Retinal pigment epithelial cell (primary cell): ENCODE results near the gene STAM2.
"Not testable (repeated sequence)": the region's sequence is repeated elsewhere in the genome, so short reads cannot be mapped to it uniquely, and the experiment has no call there.

ENCODE experiments used
- DNase-seq: peaks from one replicate; pipeline ENCODE4 v3.0.0-alpha.2; 2010; ENCODE audit warnings: low read depth
- H3K4me3 ChIP-seq: 2 replicates; pipeline ENCODE4 v1.5.1; 2011; ENCODE audit warnings: mild to moderate bottlenecking, low read length, control low read depth, moderate library complexity
- CTCF ChIP-seq: conservative IDR thresholded peaks from 2 replicates; pipeline ENCODE4 v1.5.1; 2011; ENCODE audit warnings: low read depth, low read length, control low read depth, inconsistent platforms

Gene STAM2

GRCh38 chr2:152093464-152093863 is 82.1 kb downstream of the STAM2 start:
- no peak overlapping the region for H3K4me3 ChIP-seq
- no peak for TF ChIP-seq CTCF
- no peak for DNase-seq

- DNase-seq, result no peak
Measured at GRCh38 chr2:152092095-152092494, 83.5 kb downstream of the STAM2 start.

GRCh38 chr2:152090726-152091125 is 84.8 kb downstream of the STAM2 start:
- DNase-seq, H3K4me3 ChIP-seq: not testable (repeated sequence)

More at GRCh38 chr2:152092095-152092494, 83.5 kb downstream of the STAM2 start:
- no peak overlapping the region for H3K4me3 ChIP-seq
- TF ChIP-seq CTCF, result no peak

- H3K4me3 ChIP-seq, result no peak overlapping the region
- no peak for DNase-seq
- no peak for TF ChIP-seq CTCF
Measured at GRCh38 chr2:152089238-152089637, 86.3 kb downstream of the STAM2 start.

GRCh38 chr2:152088006-152088405 is 87.6 kb downstream of the STAM2 start:
- no peak for DNase-seq
- no peak overlapping the region for H3K4me3 ChIP-seq
- no peak for TF ChIP-seq CTCF

- no peak for DNase-seq
- TF ChIP-seq CTCF, result no peak
- no peak overlapping the region for H3K4me3 ChIP-seq
Measured at GRCh38 chr2:152086231-152086630, 89.3 kb downstream of the STAM2 start.

GRCh38 chr2:152084076-152084475 is 91.5 kb downstream of the STAM2 start:
- DNase-seq, result no peak
- no peak overlapping the region for H3K4me3 ChIP-seq
- TF ChIP-seq CTCF, result no peak
